Activated B cell treated with CpG ODN at 0.5 μM for 24 hours (primary cell): Measurements from ENCODE around the gene MAP2K6. TPM values are rescaled to one million over a fixed set of nuclear protein-coding genes. Genes with fewer than 3 reads are reported as not detected.

Experiments
- ATAC-seq: fragments of 200-7000 bp; cut with Tn5 transposase; one replicate; pipeline ENCODE4 v1.10.0; 2021; ENCODE audit warnings: low read depth, mild to moderate bottlenecking, moderate library complexity
- CTCF ChIA-PET: fragments of 350-600 bp; sonication (Branson Sonifier 250); formaldehyde crosslinking; loops from one replicate; lab custom pipeline; 2021; ENCODE audit warnings: antibody characterized with exemption; lab: Charles Lee
- POLR2A ChIA-PET: fragments of 350-600 bp; sonication (Branson Sonifier 250); formaldehyde crosslinking; loops from one replicate; lab custom pipeline; 2021; ENCODE audit warnings: antibody characterized with exemption; lab: Charles Lee
- DNase-seq: peaks from one replicate; pipeline ENCODE4 v3.0.0; 2022
- H3K27ac Mint-ChIP-seq: one replicate; pipeline ENCODE4 v1.8.0; 2020; ENCODE audit warnings: mixed read lengths
- H3K27me3 Mint-ChIP-seq: one replicate; pipeline ENCODE4 v1.8.0; 2021; ENCODE audit warnings: mixed read lengths
- H3K36me3 Mint-ChIP-seq: one replicate; pipeline ENCODE4 v1.8.0; 2021; ENCODE audit warnings: low read depth, mixed read lengths
- H3K4me1 Mint-ChIP-seq: one replicate; pipeline ENCODE4 v1.8.0; 2021; ENCODE audit warnings: mixed read lengths
- H3K4me3 Mint-ChIP-seq: one replicate; pipeline ENCODE4 v1.8.0; 2020; ENCODE audit warnings: mild to moderate bottlenecking, mixed read lengths
- H3K9me3 Mint-ChIP-seq: one replicate; pipeline ENCODE4 v1.8.0; 2020; ENCODE audit warnings: mixed read lengths
- intact Hi-C: fragments of 100-400 bp; cut with micrococcal nuclease; formaldehyde crosslinking; loops from one replicate; pipeline ENCODE4 v1.15.1; 2024
- total RNA-seq: library from RNA; stranded (reverse); gene quantifications from 2 replicates; pipeline ENCODE4 v1.2.3, GENCODE V29; 2022
- TF ChIP-seq, protein P1 (sequence below): fragments of 200-600 bp; IDR thresholded peaks from one replicate; pipeline ENCODE4 v1.8.0; 2022; ENCODE audit warnings: antibody characterized with exemption, mild to moderate bottlenecking

MAP2K6 gene
- total RNA-seq, 1 donor from 2014 or later = 2.9 TPM

- intact Hi-C loops = no loop called here
- no peaks in the 10 kb centered on the region for H3K27me3 Mint-ChIP-seq
- no peaks in the 10 kb centered on the region for H3K36me3 Mint-ChIP-seq
- TF ChIP-seq, protein P1, sequence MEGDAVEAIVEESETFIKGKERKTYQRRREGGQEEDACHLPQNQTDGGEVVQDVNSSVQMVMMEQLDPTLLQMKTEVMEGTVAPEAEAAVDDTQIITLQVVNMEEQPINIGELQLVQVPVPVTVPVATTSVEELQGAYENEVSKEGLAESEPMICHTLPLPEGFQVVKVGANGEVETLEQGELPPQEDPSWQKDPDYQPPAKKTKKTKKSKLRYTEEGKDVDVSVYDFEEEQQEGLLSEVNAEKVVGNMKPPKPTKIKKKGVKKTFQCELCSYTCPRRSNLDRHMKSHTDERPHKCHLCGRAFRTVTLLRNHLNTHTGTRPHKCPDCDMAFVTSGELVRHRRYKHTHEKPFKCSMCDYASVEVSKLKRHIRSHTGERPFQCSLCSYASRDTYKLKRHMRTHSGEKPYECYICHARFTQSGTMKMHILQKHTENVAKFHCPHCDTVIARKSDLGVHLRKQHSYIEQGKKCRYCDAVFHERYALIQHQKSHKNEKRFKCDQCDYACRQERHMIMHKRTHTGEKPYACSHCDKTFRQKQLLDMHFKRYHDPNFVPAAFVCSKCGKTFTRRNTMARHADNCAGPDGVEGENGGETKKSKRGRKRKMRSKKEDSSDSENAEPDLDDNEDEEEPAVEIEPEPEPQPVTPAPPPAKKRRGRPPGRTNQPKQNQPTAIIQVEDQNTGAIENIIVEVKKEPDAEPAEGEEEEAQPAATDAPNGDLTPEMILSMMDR = no peak
- CTCF ChIA-PET = no interaction called here
- POLR2A ChIA-PET = no interaction called here
- H3K4me1 Mint-ChIP-seq = peaks cover 4% of the 10 kb centered on the region
- no peak overlapping the region for H3K27ac Mint-ChIP-seq
- DNase-seq (no peak), ATAC-seq (no peak)
- H3K9me3 Mint-ChIP-seq = peaks cover 12% of the 10 kb centered on the region
- H3K4me3 Mint-ChIP-seq = no peak overlapping the region
Measured at GRCh38 chr17:69486779-69487637, 72.5 kb downstream of the MAP2K6 start.

DNA sequence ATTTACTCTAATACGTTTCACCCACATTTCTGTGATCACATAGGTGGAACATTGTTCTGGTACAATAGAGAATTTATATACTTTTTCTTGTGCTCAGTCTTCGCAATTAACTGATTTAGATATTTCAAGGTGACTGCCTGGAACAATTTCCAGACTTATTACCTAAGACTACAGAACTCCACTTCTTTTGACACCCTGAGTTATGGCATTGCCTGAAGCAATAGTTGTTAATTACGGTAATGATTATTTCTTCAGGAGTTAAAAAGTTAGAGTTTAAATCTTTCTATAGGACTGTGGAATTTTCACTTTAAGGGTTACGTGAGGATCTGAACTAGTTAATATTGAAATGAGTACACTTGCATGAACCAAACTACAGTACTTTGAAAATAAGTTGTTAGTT lies 74.8 kb downstream of the MAP2K6 start:
- Mint-ChIP-seq H3K4me3 (no peak overlapping the region), H3K27ac (no peak overlapping the region), H3K9me3 (peaks cover 12% of the 10 kb centered on the region), H3K27me3 (no peaks in the 10 kb centered on the region), H3K36me3 (no peaks in the 10 kb centered on the region), H3K4me1 (peaks cover 4% of the 10 kb centered on the region)
- DNase-seq (no peak), ATAC-seq (no peak)
- intact Hi-C loops = no loop called here
- CTCF ChIA-PET = no interaction called here
- POLR2A ChIA-PET = no interaction called here
- TF ChIP-seq, protein P1 = no peak

GRCh38 chr17:69492410-69493071 lies 78.0 kb downstream of the MAP2K6 start:
- H3K9me3 Mint-ChIP-seq = peaks cover 9% of the 10 kb centered on the region
- DNase-seq (no peak), ATAC-seq (no peak)
- no peak overlapping the region for H3K27ac Mint-ChIP-seq
- TF ChIP-seq, protein P1 = no peak
- no peaks in the 10 kb centered on the region for H3K27me3 Mint-ChIP-seq
- ChIA-PET CTCF (no interaction called here), POLR2A (interaction anchor here (0.5 kb wide), 1 partner anchor 21 kb away, joined by 4 read pairs; no protein-coding TSS in a partner anchor)
- H3K36me3 Mint-ChIP-seq = no peaks in the 10 kb centered on the region
- H3K4me1 Mint-ChIP-seq = peaks cover 19% of the 10 kb centered on the region
- no peak overlapping the region for H3K4me3 Mint-ChIP-seq
- intact Hi-C loops = no loop called here

GRCh38 chr17:69495787-69496186 lies 81.3 kb downstream of the MAP2K6 start:
- Mint-ChIP-seq H3K4me1 (peaks cover 24% of the 10 kb centered on the region), H3K27ac (no peak overlapping the region), H3K27me3 (no peaks in the 10 kb centered on the region), H3K4me3 (no peak overlapping the region), H3K36me3 (no peaks in the 10 kb centered on the region), H3K9me3 (no peaks in the 10 kb centered on the region)
- TF ChIP-seq, protein P1 = no peak
- ATAC-seq (no peak), DNase-seq (no peak)
- ChIA-PET POLR2A (interaction anchor here (0.6 kb wide), 1 partner anchor 8 kb away, joined by 3 read pairs; no protein-coding TSS in a partner anchor), CTCF (interaction anchor here (1.3 kb wide), 1 partner anchor 28 kb away, joined by 5 read pairs; no protein-coding TSS in a partner anchor)
- intact Hi-C loops = no loop called here

DNA sequence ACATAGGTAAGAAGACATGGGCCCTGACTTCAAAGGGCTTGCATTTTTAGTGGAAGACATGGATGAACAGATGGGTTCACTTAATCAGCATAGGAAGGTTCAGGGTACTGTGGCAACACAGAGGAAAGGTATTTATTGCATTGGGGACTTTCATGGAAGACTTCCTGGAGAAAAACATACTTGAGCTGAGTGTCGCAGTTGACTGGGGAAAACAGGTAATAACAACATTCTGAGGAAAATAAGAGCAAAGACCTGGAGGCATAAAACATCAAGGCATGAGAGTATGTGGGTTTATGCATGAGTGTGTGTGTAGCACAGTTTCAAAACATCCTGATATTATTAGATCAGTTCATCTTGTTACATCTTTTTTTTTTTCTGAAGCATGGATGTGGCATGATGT lies 82.7 kb downstream of the MAP2K6 start:
- ChIA-PET POLR2A (no interaction called here), CTCF (no interaction called here)
- ATAC-seq (no peak), DNase-seq (no peak)
- peak overlapping the region; percentile 15 for H3K27ac Mint-ChIP-seq
- peak overlapping the region; percentile 4 for H3K4me3 Mint-ChIP-seq
- no peaks in the 10 kb centered on the region for H3K27me3 Mint-ChIP-seq
- H3K36me3 Mint-ChIP-seq = no peaks in the 10 kb centered on the region
- peaks cover 35% of the 10 kb centered on the region for H3K4me1 Mint-ChIP-seq
- TF ChIP-seq, protein P1 = no peak
- intact Hi-C loops = no loop called here
- H3K9me3 Mint-ChIP-seq = no peaks in the 10 kb centered on the region
